AG09319 (cell line): ENCODE results near the gene EPS8L1.

Experiments used
- DNase-seq: peaks from one replicate; pipeline ENCODE4 v3.0.0-alpha.2; 2010; ENCODE audit warnings: low read depth; ENCODE audit errors: extremely low read depth
- CTCF ChIP-seq: IDR thresholded peaks from 2 replicates; pipeline ENCODE4 v1.5.1; 2011; ENCODE audit warnings: low read depth, mild to moderate bottlenecking, inconsistent platforms, low read length, moderate library complexity

EPS8L1 gene

DNA sequence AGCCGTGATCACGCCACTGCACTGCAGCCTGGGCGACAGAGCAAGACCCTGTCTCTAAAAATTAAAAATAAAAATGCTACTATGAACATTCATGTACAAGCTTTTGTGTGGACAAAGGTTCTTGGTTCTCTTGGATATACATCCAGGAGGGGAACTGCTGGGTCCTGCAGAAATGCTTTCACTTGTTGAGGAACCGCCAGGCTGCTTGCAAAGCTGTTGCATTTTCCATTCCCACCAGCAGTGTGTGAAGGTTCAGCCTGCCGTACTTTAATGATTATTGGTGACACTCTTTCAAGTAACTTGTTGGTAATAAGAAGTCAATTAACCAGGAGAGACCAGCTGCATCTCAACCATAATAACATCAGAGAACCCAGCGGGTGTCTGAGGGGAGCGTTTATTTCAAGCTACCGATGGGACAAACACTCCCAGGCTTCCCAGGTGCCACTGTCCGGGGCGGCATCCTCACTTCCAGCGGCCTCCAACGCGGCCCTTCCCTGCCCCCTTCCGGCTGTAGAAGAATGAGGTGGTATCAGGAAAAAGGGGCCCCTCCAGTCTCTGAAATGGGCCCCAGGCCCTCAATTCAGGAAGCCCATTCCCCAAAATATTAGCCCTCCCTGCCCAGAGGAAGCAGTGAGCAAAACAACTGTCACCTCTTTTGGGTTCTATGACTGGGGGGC is 56.9 kb downstream of the EPS8L1 start:
- no peak for DNase-seq
- TF ChIP-seq CTCF, result no peak

DNA sequence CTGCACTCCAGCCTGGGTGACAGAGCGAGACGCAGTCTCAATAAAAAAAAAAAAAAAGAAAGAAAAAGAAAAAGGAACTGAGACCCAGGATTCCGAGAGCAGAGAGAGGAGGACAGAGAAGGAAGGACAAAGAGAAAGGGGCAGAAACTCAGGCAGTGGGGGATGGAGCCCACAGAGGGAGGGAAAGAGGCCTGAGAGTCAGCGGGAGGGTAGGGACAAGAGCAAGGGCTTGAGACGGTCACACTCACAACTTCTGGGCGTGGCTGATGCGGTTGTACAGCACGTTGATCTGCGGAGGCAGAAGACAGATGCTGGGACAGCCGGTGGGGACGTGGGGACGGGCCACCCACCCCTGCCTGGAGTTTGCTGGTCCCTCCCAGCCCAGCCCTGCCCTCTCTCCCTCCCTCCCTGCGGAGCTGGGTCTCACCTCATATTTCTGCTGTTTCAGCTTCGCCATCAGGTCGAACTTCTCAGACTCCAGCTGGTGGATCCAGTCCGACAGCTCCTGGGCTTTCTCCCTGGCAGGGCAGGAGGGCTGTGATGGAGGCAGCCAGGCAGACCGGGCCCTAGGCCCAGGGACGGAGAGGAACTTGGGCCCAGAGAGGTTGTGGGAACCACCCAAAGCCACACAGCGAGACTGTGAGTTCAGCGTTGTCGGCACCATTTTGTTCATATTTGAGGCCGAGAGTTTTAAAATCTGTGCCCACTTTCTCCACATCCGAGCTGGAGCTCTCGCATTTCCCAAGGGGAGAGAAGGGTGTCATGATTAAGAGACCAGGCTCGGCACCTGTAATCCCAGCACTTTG is 58.2 kb downstream of the EPS8L1 start:
- no peak for TF ChIP-seq CTCF
- DNase-seq, result no peak

- TF ChIP-seq CTCF, result no peak
Measured at GRCh38 chr19:55134736-55135135, 59.1 kb downstream of the EPS8L1 start.

DNA sequence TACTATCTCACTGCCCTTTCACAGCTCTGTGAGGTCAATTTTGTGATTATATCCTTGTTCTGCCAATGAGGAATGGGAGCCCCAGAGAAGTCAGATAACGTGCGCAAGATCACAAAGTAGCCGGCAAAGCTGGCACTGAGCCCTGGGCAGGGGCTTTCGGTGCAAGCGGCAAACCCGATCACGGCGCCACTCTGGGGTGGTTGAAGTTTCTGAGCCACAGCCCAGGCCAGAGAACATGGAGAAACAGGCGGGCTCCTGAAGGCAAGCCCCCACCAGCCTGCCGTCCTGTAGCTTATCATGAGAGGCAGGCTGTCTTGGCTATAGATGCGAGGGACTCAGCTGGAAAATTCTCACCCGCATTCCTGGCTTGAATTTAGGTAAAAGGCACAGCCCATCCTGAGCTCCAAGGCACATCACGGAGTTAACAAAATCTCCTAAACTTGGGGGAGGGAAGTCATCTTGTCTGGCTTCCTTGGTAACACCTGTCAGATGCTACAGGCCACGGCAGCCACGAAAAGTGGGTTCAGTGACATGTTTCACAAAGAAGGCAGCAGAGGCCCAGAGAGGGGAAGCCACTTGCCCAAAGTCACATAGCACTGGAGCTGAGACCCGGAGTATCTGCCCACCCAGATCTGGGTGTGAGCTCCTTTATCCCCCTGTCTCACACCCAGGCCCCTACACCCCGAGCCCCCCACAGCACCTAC is 60.9 kb downstream of the EPS8L1 start:
- no peak for TF ChIP-seq CTCF
- DNase-seq, result no peak

More at GRCh38 chr19:55134736-55135135, 59.1 kb downstream of the EPS8L1 start:
- DNase-seq, result no peak
